Activated CD8-positive, alpha-beta memory T cell treated with anti-CD3 and anti-CD28 coated beads, Interleukin-2, amount 10 ng/mL, durations not matched to agents 7 days and 5 days (primary cell): ENCODE results near the gene LRP1B. TPM values are rescaled to one million over a fixed set of nuclear protein-coding genes. Genes with fewer than 3 reads are reported as not detected.

Source experiments
- ATAC-seq: fragments of 150-1000 bp; cut with Tn5 transposase; one replicate; pipeline ENCODE4 v1.10.0; 2021; ENCODE audit warnings: moderate library complexity
- CTCF ChIA-PET: fragments of 350-600 bp; sonication (Branson Sonifier 250); formaldehyde crosslinking; loops from one replicate; lab custom pipeline; 2021; ENCODE audit warnings: antibody characterized with exemption; lab: Charles Lee
- DNase-seq: peaks from one replicate; pipeline ENCODE4 v3.0.0-alpha.2; 2020
- H3K27ac Mint-ChIP-seq: one replicate; pipeline ENCODE4 v1.8.0; 2021; ENCODE audit warnings: mild to moderate bottlenecking, mixed read lengths
- H3K27me3 Mint-ChIP-seq: one replicate; pipeline ENCODE4 v1.8.0; 2021; ENCODE audit warnings: mixed read lengths
- H3K36me3 Mint-ChIP-seq: one replicate; pipeline ENCODE4 v1.8.0; 2021; ENCODE audit warnings: mild to moderate bottlenecking, mixed read lengths
- H3K4me1 Mint-ChIP-seq: one replicate; pipeline ENCODE4 v1.8.0; 2021; ENCODE audit warnings: mixed read lengths
- H3K4me3 Mint-ChIP-seq: one replicate; pipeline ENCODE4 v1.8.0; 2021; ENCODE audit warnings: mild to moderate bottlenecking, moderate library complexity, mixed read lengths
- H3K9me3 Mint-ChIP-seq: one replicate; pipeline ENCODE4 v1.8.0; 2022; ENCODE audit warnings: low read depth, mixed read lengths
- total RNA-seq, 2 experiments: library from RNA; stranded (reverse); gene quantifications; one replicate each; pipeline ENCODE4 v1.2.3, GENCODE V29; 2021

The LRP1B gene
- total RNA-seq, 2 experiments from 2014 or later, result not detected

- CTCF ChIA-PET, result no interaction called here
- Mint-ChIP-seq H3K4me3 (no peak overlapping the region), H3K9me3 (peaks cover 10% of the 10 kb centered on the region), H3K27me3 (no peaks in the 10 kb centered on the region), H3K4me1 (no peaks in the 10 kb centered on the region), H3K27ac (no peak overlapping the region), H3K36me3 (no peaks in the 10 kb centered on the region)
- DNase-seq (no peak), ATAC-seq (no peak)
Observed at GRCh38 chr2:141666191-141666590, 464.6 kb downstream of the LRP1B start.

GRCh38 chr2:141660232-141660631 is 470.6 kb downstream of the LRP1B start:
- H3K36me3 Mint-ChIP-seq, result no peaks in the 10 kb centered on the region
- no peaks in the 10 kb centered on the region for H3K27me3 Mint-ChIP-seq
- no peak for ATAC-seq
- DNase-seq, result no peak
- no peak overlapping the region for H3K4me3 Mint-ChIP-seq
- H3K4me1 Mint-ChIP-seq, result no peaks in the 10 kb centered on the region
- H3K9me3 Mint-ChIP-seq, result peaks cover 15% of the 10 kb centered on the region
- CTCF ChIA-PET, result no interaction called here
- H3K27ac Mint-ChIP-seq, result no peak overlapping the region

- DNase-seq (no peak), ATAC-seq (no peak)
- H3K9me3 Mint-ChIP-seq, result no peaks in the 10 kb centered on the region
- no peaks in the 10 kb centered on the region for H3K4me1 Mint-ChIP-seq
- CTCF ChIA-PET, result no interaction called here
- H3K27ac Mint-ChIP-seq, result no peak overlapping the region
- H3K27me3 Mint-ChIP-seq, result no peaks in the 10 kb centered on the region
- no peaks in the 10 kb centered on the region for H3K36me3 Mint-ChIP-seq
- H3K4me3 Mint-ChIP-seq, result no peak overlapping the region
Observed at GRCh38 chr2:141654311-141654710, 476.5 kb downstream of the LRP1B start.

GRCh38 chr2:141653184-141653583 is 477.6 kb downstream of the LRP1B start:
- Mint-ChIP-seq H3K27ac (no peak overlapping the region), H3K4me1 (no peaks in the 10 kb centered on the region), H3K9me3 (no peaks in the 10 kb centered on the region), H3K27me3 (no peaks in the 10 kb centered on the region), H3K36me3 (no peaks in the 10 kb centered on the region), H3K4me3 (no peak overlapping the region)
- DNase-seq, result no peak
- ATAC-seq, result no peak
- CTCF ChIA-PET, result no interaction called here

GRCh38 chr2:141652308-141652707 is 478.5 kb downstream of the LRP1B start:
- no peak overlapping the region for H3K4me3 Mint-ChIP-seq
- DNase-seq (no peak), ATAC-seq (no peak)
- H3K27me3 Mint-ChIP-seq, result no peaks in the 10 kb centered on the region
- no peak overlapping the region for H3K27ac Mint-ChIP-seq
- no peaks in the 10 kb centered on the region for H3K9me3 Mint-ChIP-seq
- CTCF ChIA-PET, result no interaction called here
- no peaks in the 10 kb centered on the region for H3K36me3 Mint-ChIP-seq
- H3K4me1 Mint-ChIP-seq, result no peaks in the 10 kb centered on the region

GRCh38 chr2:141647353-141647752 is 483.5 kb downstream of the LRP1B start:
- no peaks in the 10 kb centered on the region for H3K36me3 Mint-ChIP-seq
- no peaks in the 10 kb centered on the region for H3K4me1 Mint-ChIP-seq
- CTCF ChIA-PET, result no interaction called here
- peaks cover 5% of the 10 kb centered on the region for H3K9me3 Mint-ChIP-seq
- no peaks in the 10 kb centered on the region for H3K27me3 Mint-ChIP-seq
- no peak overlapping the region for H3K27ac Mint-ChIP-seq
- no peak overlapping the region for H3K4me3 Mint-ChIP-seq
- DNase-seq (no peak), ATAC-seq (no peak)

- H3K9me3 Mint-ChIP-seq, result peaks cover 7% of the 10 kb centered on the region
- H3K4me1 Mint-ChIP-seq, result no peaks in the 10 kb centered on the region
- H3K27me3 Mint-ChIP-seq, result no peaks in the 10 kb centered on the region
- CTCF ChIA-PET, result no interaction called here
- no peaks in the 10 kb centered on the region for H3K36me3 Mint-ChIP-seq
- DNase-seq (no peak), ATAC-seq (no peak)
- H3K4me3 Mint-ChIP-seq, result no peak overlapping the region
- H3K27ac Mint-ChIP-seq, result no peak overlapping the region
Observed at GRCh38 chr2:141641462-141641861, 489.4 kb downstream of the LRP1B start.

- ATAC-seq, result no peak
- DNase-seq, result no peak
- no peaks in the 10 kb centered on the region for H3K27me3 Mint-ChIP-seq
- H3K9me3 Mint-ChIP-seq, result peaks cover 7% of the 10 kb centered on the region
- H3K27ac Mint-ChIP-seq, result no peak overlapping the region
- CTCF ChIA-PET, result no interaction called here
- no peaks in the 10 kb centered on the region for H3K36me3 Mint-ChIP-seq
- no peak overlapping the region for H3K4me3 Mint-ChIP-seq
- H3K4me1 Mint-ChIP-seq, result no peaks in the 10 kb centered on the region
Observed at GRCh38 chr2:141639809-141640208, 491.0 kb downstream of the LRP1B start.

- H3K36me3 Mint-ChIP-seq, result no peaks in the 10 kb centered on the region
- CTCF ChIA-PET, result no interaction called here
- H3K27me3 Mint-ChIP-seq, result no peaks in the 10 kb centered on the region
- no peak overlapping the region for H3K27ac Mint-ChIP-seq
- ATAC-seq (no peak), DNase-seq (no peak)
- H3K4me3 Mint-ChIP-seq, result no peak overlapping the region
- H3K4me1 Mint-ChIP-seq, result no peaks in the 10 kb centered on the region
- peaks cover 2% of the 10 kb centered on the region for H3K9me3 Mint-ChIP-seq
Observed at GRCh38 chr2:141633132-141633531, 497.7 kb downstream of the LRP1B start.

- Mint-ChIP-seq H3K9me3 (peaks cover 2% of the 10 kb centered on the region), H3K4me1 (no peaks in the 10 kb centered on the region), H3K27me3 (no peaks in the 10 kb centered on the region), H3K36me3 (no peaks in the 10 kb centered on the region), H3K27ac (no peak overlapping the region), H3K4me3 (no peak overlapping the region)
- no peak for ATAC-seq
- CTCF ChIA-PET, result no interaction called here
- no peak for DNase-seq
Observed at GRCh38 chr2:141630407-141630930, 500.3 kb downstream of the LRP1B start.

- DNase-seq (no peak), ATAC-seq (no peak)
- H3K4me3 Mint-ChIP-seq, result no peak overlapping the region
- H3K27ac Mint-ChIP-seq, result no peak overlapping the region
- peaks cover 5% of the 10 kb centered on the region for H3K9me3 Mint-ChIP-seq
- H3K27me3 Mint-ChIP-seq, result no peaks in the 10 kb centered on the region
- CTCF ChIA-PET, result no interaction called here
- H3K36me3 Mint-ChIP-seq, result no peaks in the 10 kb centered on the region
- no peaks in the 10 kb centered on the region for H3K4me1 Mint-ChIP-seq
Observed at GRCh38 chr2:141620372-141620771, 510.4 kb downstream of the LRP1B start.

GRCh38 chr2:141618457-141618856 is 512.4 kb downstream of the LRP1B start:
- no peak overlapping the region for H3K4me3 Mint-ChIP-seq
- no peak for ATAC-seq
- DNase-seq, result no peak
- CTCF ChIA-PET, result no interaction called here
- H3K27ac Mint-ChIP-seq, result no peak overlapping the region
- no peaks in the 10 kb centered on the region for H3K27me3 Mint-ChIP-seq
- no peaks in the 10 kb centered on the region for H3K36me3 Mint-ChIP-seq
- peaks cover 3% of the 10 kb centered on the region for H3K9me3 Mint-ChIP-seq
- no peaks in the 10 kb centered on the region for H3K4me1 Mint-ChIP-seq

- no peaks in the 10 kb centered on the region for H3K4me1 Mint-ChIP-seq
- no peaks in the 10 kb centered on the region for H3K27me3 Mint-ChIP-seq
- no peaks in the 10 kb centered on the region for H3K36me3 Mint-ChIP-seq
- no peak overlapping the region for H3K4me3 Mint-ChIP-seq
- H3K9me3 Mint-ChIP-seq, result peaks cover 6% of the 10 kb centered on the region
- CTCF ChIA-PET, result no interaction called here
- no peak overlapping the region for H3K27ac Mint-ChIP-seq
- ATAC-seq (no peak), DNase-seq (no peak)
Observed at GRCh38 chr2:141611981-141612380, 518.8 kb downstream of the LRP1B start.

- no peaks in the 10 kb centered on the region for H3K4me1 Mint-ChIP-seq
- CTCF ChIA-PET, result interaction anchor here (0.6 kb wide), 1 partner anchor 666 kb away, joined by 5 read pairs; no protein-coding TSS in a partner anchor
- peaks cover 6% of the 10 kb centered on the region for H3K9me3 Mint-ChIP-seq
- H3K4me3 Mint-ChIP-seq, result no peak overlapping the region
- H3K27me3 Mint-ChIP-seq, result no peaks in the 10 kb centered on the region
- no peak for ATAC-seq
- DNase-seq, result no peak
- H3K36me3 Mint-ChIP-seq, result no peaks in the 10 kb centered on the region
- no peak overlapping the region for H3K27ac Mint-ChIP-seq
Observed at GRCh38 chr2:141611176-141611571, 519.6 kb downstream of the LRP1B start.
